ENCODE results near the gene C1orf21.

DNA sequence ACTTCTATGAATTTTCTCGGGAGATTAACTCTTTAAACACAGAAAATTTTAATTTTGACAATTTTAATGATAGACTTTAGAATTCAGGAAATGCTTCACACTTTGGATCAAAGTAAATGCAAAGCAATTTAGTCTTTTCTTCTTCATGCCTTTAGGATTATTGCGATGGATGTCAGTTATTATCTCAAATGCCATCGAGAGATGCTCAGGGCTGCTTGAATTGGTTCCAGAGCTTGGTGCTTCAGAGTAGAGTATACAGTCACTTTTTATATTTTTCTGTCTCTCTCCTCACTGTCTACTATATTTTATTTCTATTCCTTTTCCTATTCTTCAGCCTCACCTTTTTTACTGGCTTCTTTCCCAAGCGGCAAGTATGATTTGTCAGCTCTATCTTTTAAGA is 59.2 kb downstream of the C1orf21 start:
- no peak for TF ChIP-seq CTCF (conservative IDR thresholded peaks at IDR 0.05; ENCODE audit: low read length)
- no peak for TF ChIP-seq EZH2phosphoT487 (IDR thresholded peaks at IDR 0.05; ENCODE audit: borderline replicate concordance)
